Measurements from ENCODE around the gene SHTN1.

GRCh38 chr10:117000580-117000979 lies 4.4 kb downstream of the SHTN1 start:
- TF ChIP-seq, protein P1, sequence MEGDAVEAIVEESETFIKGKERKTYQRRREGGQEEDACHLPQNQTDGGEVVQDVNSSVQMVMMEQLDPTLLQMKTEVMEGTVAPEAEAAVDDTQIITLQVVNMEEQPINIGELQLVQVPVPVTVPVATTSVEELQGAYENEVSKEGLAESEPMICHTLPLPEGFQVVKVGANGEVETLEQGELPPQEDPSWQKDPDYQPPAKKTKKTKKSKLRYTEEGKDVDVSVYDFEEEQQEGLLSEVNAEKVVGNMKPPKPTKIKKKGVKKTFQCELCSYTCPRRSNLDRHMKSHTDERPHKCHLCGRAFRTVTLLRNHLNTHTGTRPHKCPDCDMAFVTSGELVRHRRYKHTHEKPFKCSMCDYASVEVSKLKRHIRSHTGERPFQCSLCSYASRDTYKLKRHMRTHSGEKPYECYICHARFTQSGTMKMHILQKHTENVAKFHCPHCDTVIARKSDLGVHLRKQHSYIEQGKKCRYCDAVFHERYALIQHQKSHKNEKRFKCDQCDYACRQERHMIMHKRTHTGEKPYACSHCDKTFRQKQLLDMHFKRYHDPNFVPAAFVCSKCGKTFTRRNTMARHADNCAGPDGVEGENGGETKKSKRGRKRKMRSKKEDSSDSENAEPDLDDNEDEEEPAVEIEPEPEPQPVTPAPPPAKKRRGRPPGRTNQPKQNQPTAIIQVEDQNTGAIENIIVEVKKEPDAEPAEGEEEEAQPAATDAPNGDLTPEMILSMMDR (IDR thresholded peaks at IDR 0.05): no peak
- no peak for TF ChIP-seq POLR2A (IDR thresholded peaks at IDR 0.05)
